Measurements from ENCODE around the gene METTL25B.

The METTL25B gene

GRCh38 chr1:156691191-156691590, 37.1 kb upstream of the METTL25B start:
- Histone ChIP-seq H2AFZ (ENCODE audit: low read depth, low read length) (no peak overlapping the region), H3K27ac (ENCODE audit: low read length) (no peak overlapping the region), H3K4me3 (ENCODE audit: low read length) (no peak overlapping the region)

GRCh38 chr1:156691665-156692440, 36.4 kb upstream of the METTL25B start:
- Histone ChIP-seq H3K27me3 (ENCODE audit: low read depth, low read length) (peaks cover 51% of the 10 kb centered on the region), H3K9ac (ENCODE audit: low read length) (no peak overlapping the region), H3K79me2 (ENCODE audit: low read length) (no peaks in the 10 kb centered on the region), H3K4me2 (ENCODE audit: low read length) (no peak overlapping the region), H3K4me1 (ENCODE audit: low read length) (peaks cover 11% of the 10 kb centered on the region), H3K27ac (ENCODE audit: low read length) (no peak overlapping the region), H3K4me3 (ENCODE audit: low read length) (no peak overlapping the region), H3K9me3 (ENCODE audit: insufficient read depth, low read length) (no peaks in the 10 kb centered on the region), H3K36me3 (replicated peaks; ENCODE audit: low read depth, low read length) (no peaks in the 10 kb centered on the region), H2AFZ (ENCODE audit: low read depth, low read length) (no peak overlapping the region), H4K20me1 (ENCODE audit: insufficient read depth, low read length) (no peaks in the 10 kb centered on the region)
- 0 out of 2 replicates have a peak, but pooled peaks have one; percentile 8 for TF ChIP-seq EZH2phosphoT487 (IDR thresholded peaks at IDR 0.05; ENCODE audit: low read depth)
- no peak for TF ChIP-seq CTCF (IDR thresholded peaks at IDR 0.05; ENCODE audit: low read depth, low read length)

More at GRCh38 chr1:156691191-156691590, 37.1 kb upstream of the METTL25B start:
- H4K20me1 ChIP-seq (ENCODE audit: insufficient read depth, low read length), result no peaks in the 10 kb centered on the region
- TF ChIP-seq EZH2phosphoT487 (IDR thresholded peaks at IDR 0.05; ENCODE audit: low read depth), result no peak
- no peak for TF ChIP-seq CTCF (IDR thresholded peaks at IDR 0.05; ENCODE audit: low read depth, low read length)
- no peaks in the 10 kb centered on the region for H3K79me2 ChIP-seq (ENCODE audit: low read length)
- H3K27me3 ChIP-seq (ENCODE audit: low read depth, low read length), result peaks cover 51% of the 10 kb centered on the region
- H3K4me1 ChIP-seq (ENCODE audit: low read length), result peaks cover 11% of the 10 kb centered on the region
- H3K36me3 ChIP-seq (replicated peaks; ENCODE audit: low read depth, low read length), result no peaks in the 10 kb centered on the region
- no peak overlapping the region for H3K4me2 ChIP-seq (ENCODE audit: low read length)
- no peaks in the 10 kb centered on the region for H3K9me3 ChIP-seq (ENCODE audit: insufficient read depth, low read length)
- H3K9ac ChIP-seq (ENCODE audit: low read length), result no peak overlapping the region

DNA sequence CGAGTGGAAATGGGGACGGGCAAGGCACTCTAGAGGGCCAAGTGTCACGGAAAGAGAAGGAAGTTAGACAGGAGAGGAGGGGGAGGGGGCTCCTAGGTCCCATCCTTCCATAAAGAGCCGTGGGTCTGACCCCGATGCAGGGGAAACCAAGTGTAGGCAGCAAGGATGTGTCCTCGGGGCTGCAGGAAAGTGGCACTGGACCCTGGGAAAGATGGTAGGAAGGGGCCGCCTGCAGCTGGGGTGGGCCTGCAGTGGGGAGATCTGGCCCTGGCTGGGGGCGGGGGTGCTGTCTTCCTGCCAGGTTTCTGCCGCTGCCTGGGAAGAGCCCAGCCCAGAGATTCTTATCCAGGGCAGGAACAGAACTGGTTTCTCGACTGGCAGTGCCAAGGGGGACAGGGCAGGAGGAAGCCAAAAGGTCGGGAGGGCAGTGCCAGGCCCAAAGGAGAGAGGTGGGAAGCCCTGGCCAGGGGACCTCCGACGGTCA, 35.8 kb upstream of the METTL25B start:
- Histone ChIP-seq H3K36me3 (replicated peaks; ENCODE audit: low read depth, low read length) (no peaks in the 10 kb centered on the region), H3K27me3 (ENCODE audit: low read depth, low read length) (peaks cover 51% of the 10 kb centered on the region), H3K4me1 (ENCODE audit: low read length) (peaks cover 11% of the 10 kb centered on the region), H2AFZ (ENCODE audit: low read depth, low read length) (no peak overlapping the region), H3K4me3 (ENCODE audit: low read length) (no peak overlapping the region), H4K20me1 (ENCODE audit: insufficient read depth, low read length) (no peaks in the 10 kb centered on the region), H3K4me2 (ENCODE audit: low read length) (no peak overlapping the region), H3K27ac (ENCODE audit: low read length) (no peak overlapping the region), H3K9ac (ENCODE audit: low read length) (no peak overlapping the region), H3K9me3 (ENCODE audit: insufficient read depth, low read length) (no peaks in the 10 kb centered on the region), H3K79me2 (ENCODE audit: low read length) (no peaks in the 10 kb centered on the region)
- TF ChIP-seq CTCF (IDR thresholded peaks at IDR 0.05; ENCODE audit: low read depth, low read length) (no peak), EZH2phosphoT487 (IDR thresholded peaks at IDR 0.05; ENCODE audit: low read depth) (no peak)

DNA sequence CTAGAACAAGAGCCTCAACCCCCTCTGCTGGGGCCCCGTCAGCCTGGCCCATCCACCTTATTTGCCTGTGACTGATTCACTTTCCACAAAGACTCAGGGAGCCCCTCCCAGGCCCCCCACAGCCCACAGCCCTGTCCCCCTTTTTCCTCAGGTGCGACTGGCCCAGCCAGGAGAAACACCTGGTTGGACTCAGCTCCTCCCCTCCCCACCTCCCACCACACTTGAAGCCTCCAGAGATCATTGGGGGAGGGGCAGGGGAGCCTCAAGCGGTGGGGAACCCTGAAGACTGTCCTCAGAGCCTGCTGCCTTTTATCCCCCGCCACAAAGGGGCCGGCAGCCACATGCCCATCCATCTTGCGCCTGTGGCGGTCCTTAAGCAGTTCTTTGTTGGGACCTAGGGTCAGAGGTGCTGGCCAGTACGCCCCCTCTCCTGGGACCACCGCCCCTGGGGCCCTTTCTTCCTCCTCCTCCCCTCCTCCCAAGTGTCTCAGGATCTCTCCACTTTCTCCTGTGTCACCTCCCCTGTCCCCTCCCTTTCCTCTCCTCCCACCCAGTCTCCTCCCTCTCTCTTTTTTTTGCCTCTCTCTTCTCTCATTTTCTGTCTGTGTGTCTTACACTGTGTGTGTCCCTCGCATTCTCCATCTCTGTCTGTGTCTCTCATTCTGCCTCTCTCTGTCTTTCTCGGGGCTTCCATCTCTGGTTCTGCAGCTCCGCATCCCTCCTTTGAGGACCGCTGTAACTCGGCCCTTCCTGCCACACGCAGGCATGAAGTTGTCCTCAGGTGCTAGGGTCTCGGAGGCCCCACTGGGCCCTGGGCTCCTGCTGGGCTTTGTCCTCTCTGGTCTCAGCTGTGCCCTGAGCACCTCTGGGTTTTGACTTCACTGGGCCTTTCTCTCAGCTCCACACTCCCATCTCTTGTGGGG, 35.1 kb upstream of the METTL25B start:
- no peak overlapping the region for H3K4me3 ChIP-seq (ENCODE audit: low read length)
- no peak overlapping the region for H3K9ac ChIP-seq (ENCODE audit: low read length)
- H3K27ac ChIP-seq (ENCODE audit: low read length), result no peak overlapping the region
- H2AFZ ChIP-seq (ENCODE audit: low read depth, low read length), result no peak overlapping the region
- H3K27me3 ChIP-seq (ENCODE audit: low read depth, low read length), result peaks cover 51% of the 10 kb centered on the region
- H3K79me2 ChIP-seq (ENCODE audit: low read length), result no peaks in the 10 kb centered on the region
- H3K4me1 ChIP-seq (ENCODE audit: low read length), result peaks cover 11% of the 10 kb centered on the region
- no peak for TF ChIP-seq CTCF (IDR thresholded peaks at IDR 0.05; ENCODE audit: low read depth, low read length)
- no peak for TF ChIP-seq EZH2phosphoT487 (IDR thresholded peaks at IDR 0.05; ENCODE audit: low read depth)
- no peaks in the 10 kb centered on the region for H4K20me1 ChIP-seq (ENCODE audit: insufficient read depth, low read length)
- H3K4me2 ChIP-seq (ENCODE audit: low read length), result no peak overlapping the region
- H3K9me3 ChIP-seq (ENCODE audit: insufficient read depth, low read length), result no peaks in the 10 kb centered on the region
- H3K36me3 ChIP-seq (replicated peaks; ENCODE audit: low read depth, low read length), result no peaks in the 10 kb centered on the region
